Activated T-helper 2 cell treated with anti-CD3 and anti-CD28 coated beads, Interferon-gamma antibody, Interleukin-2, Interleukin-4, amounts not matched to agents 10 μg/mL and 5 μg/mL and 100 μg/mL, durations not matched to agents 14 hours and 24 hours and 36 hours (primary cell): ENCODE measurements around the gene TOLLIP. TPM values are rescaled to one million over a fixed set of nuclear protein-coding genes. Genes with fewer than 3 reads are reported as not detected.

ENCODE experiments used
- DNase-seq: peaks from one replicate; pipeline ENCODE4 v3.0.0; 2021; ENCODE audit warnings: low spot score
- H3K27ac Mint-ChIP-seq: one replicate; pipeline ENCODE4 v1.8.0; 2021; ENCODE audit warnings: mixed read lengths
- H3K27me3 Mint-ChIP-seq: one replicate; pipeline ENCODE4 v1.8.0; 2021; ENCODE audit warnings: low read depth, mixed read lengths
- H3K36me3 Mint-ChIP-seq: one replicate; pipeline ENCODE4 v1.8.0; 2021; ENCODE audit warnings: low read depth, mixed read lengths
- H3K4me1 Mint-ChIP-seq: one replicate; pipeline ENCODE4 v1.8.0; 2021; ENCODE audit warnings: low read depth, mixed read lengths
- H3K4me3 Mint-ChIP-seq: one replicate; pipeline ENCODE4 v1.8.0; 2021; ENCODE audit warnings: low read depth, mild to moderate bottlenecking, moderate library complexity, mixed read lengths
- H3K9me3 Mint-ChIP-seq: one replicate; pipeline ENCODE4 v1.8.0; 2021; ENCODE audit warnings: mixed read lengths
- intact Hi-C: fragments of 100-400 bp; cut with micrococcal nuclease; formaldehyde crosslinking; loops from one replicate; pipeline ENCODE4 v1.15.1; 2023
- total RNA-seq: library from RNA; stranded (reverse); gene quantifications from 2 replicates; pipeline ENCODE4 v1.2.3, GENCODE V29; 2022

Gene TOLLIP
- total RNA-seq, 1 donor from 2014 or later = 35.0 TPM

GRCh38 chr11:1297576-1298473 is 11.6 kb downstream of the TOLLIP start:
- no peaks in the 10 kb centered on the region for H3K36me3 Mint-ChIP-seq

GRCh38 chr11:1297011-1297575 is 12.3 kb downstream of the TOLLIP start:
- Mint-ChIP-seq H3K9me3 (no peaks in the 10 kb centered on the region), H3K4me1 (no peaks in the 10 kb centered on the region), H3K27ac (no peak overlapping the region), H3K4me3 (no peak overlapping the region), H3K27me3 (no peaks in the 10 kb centered on the region), H3K36me3 (peaks cover 3% of the 10 kb centered on the region)
- intact Hi-C loops = no loop called here
- DNase-seq = no peak

More at GRCh38 chr11:1297576-1298473, 11.6 kb downstream of the TOLLIP start:
- no peak overlapping the region for H3K4me3 Mint-ChIP-seq
- no peak for DNase-seq
- no peaks in the 10 kb centered on the region for H3K9me3 Mint-ChIP-seq
- H3K27ac Mint-ChIP-seq = no peak overlapping the region
- no peaks in the 10 kb centered on the region for H3K27me3 Mint-ChIP-seq
- H3K4me1 Mint-ChIP-seq = no peaks in the 10 kb centered on the region
- intact Hi-C loops = no loop called here

GRCh38 chr11:1296287-1296686 is 13.1 kb downstream of the TOLLIP start:
- DNase-seq = no peak
- Mint-ChIP-seq H3K4me3 (no peak overlapping the region), H3K4me1 (no peaks in the 10 kb centered on the region), H3K36me3 (peaks cover 7% of the 10 kb centered on the region), H3K27me3 (no peaks in the 10 kb centered on the region), H3K9me3 (no peaks in the 10 kb centered on the region), H3K27ac (no peak overlapping the region)
- intact Hi-C loops = no loop called here

- no peaks in the 10 kb centered on the region for H3K9me3 Mint-ChIP-seq
- H3K36me3 Mint-ChIP-seq = peaks cover 7% of the 10 kb centered on the region
- no peaks in the 10 kb centered on the region for H3K27me3 Mint-ChIP-seq
- intact Hi-C loops = no loop called here
- H3K4me1 Mint-ChIP-seq = no peaks in the 10 kb centered on the region
- no peak overlapping the region for H3K4me3 Mint-ChIP-seq
- no peak for DNase-seq
- no peak overlapping the region for H3K27ac Mint-ChIP-seq
Measured at GRCh38 chr11:1295591-1295990, 13.8 kb downstream of the TOLLIP start.

- DNase-seq = no peak
- peaks cover 7% of the 10 kb centered on the region for H3K36me3 Mint-ChIP-seq
- H3K27ac Mint-ChIP-seq = no peak overlapping the region
- intact Hi-C loops = no loop called here
- no peaks in the 10 kb centered on the region for H3K27me3 Mint-ChIP-seq
- no peaks in the 10 kb centered on the region for H3K4me1 Mint-ChIP-seq
- no peaks in the 10 kb centered on the region for H3K9me3 Mint-ChIP-seq
- H3K4me3 Mint-ChIP-seq = no peak overlapping the region
Measured at GRCh38 chr11:1295086-1295485, 14.3 kb downstream of the TOLLIP start.

GRCh38 chr11:1293619-1294015 is 15.8 kb downstream of the TOLLIP start:
- no peaks in the 10 kb centered on the region for H3K9me3 Mint-ChIP-seq
- no peak overlapping the region for H3K27ac Mint-ChIP-seq
- H3K36me3 Mint-ChIP-seq = peaks cover 20% of the 10 kb centered on the region
- no peak overlapping the region for H3K4me3 Mint-ChIP-seq
- no peaks in the 10 kb centered on the region for H3K4me1 Mint-ChIP-seq
- H3K27me3 Mint-ChIP-seq = no peaks in the 10 kb centered on the region
- intact Hi-C loops = loop anchor here (5.0 kb wide), 1 partner anchor 224 kb away; no protein-coding TSS in a partner anchor
- DNase-seq = no peak

- no peaks in the 10 kb centered on the region for H3K27me3 Mint-ChIP-seq
- H3K4me3 Mint-ChIP-seq = no peak overlapping the region
- no peaks in the 10 kb centered on the region for H3K9me3 Mint-ChIP-seq
- no peak overlapping the region for H3K27ac Mint-ChIP-seq
- no peaks in the 10 kb centered on the region for H3K4me1 Mint-ChIP-seq
- no peak for DNase-seq
- peaks cover 26% of the 10 kb centered on the region for H3K36me3 Mint-ChIP-seq
- intact Hi-C loops = loop anchor here (5.0 kb wide), 1 partner anchor 224 kb away; no protein-coding TSS in a partner anchor
Measured at GRCh38 chr11:1292644-1293618, 16.5 kb downstream of the TOLLIP start.

GRCh38 chr11:1292018-1292643 is 17.3 kb downstream of the TOLLIP start:
- Mint-ChIP-seq H3K4me3 (no peak overlapping the region), H3K9me3 (no peaks in the 10 kb centered on the region), H3K4me1 (no peaks in the 10 kb centered on the region), H3K27me3 (no peaks in the 10 kb centered on the region), H3K36me3 (peaks cover 29% of the 10 kb centered on the region), H3K27ac (no peak overlapping the region)
- intact Hi-C loops = loop anchor here (5.0 kb wide), 1 partner anchor 225 kb away; no protein-coding TSS in a partner anchor
- DNase-seq = no peak

- Mint-ChIP-seq H3K9me3 (no peaks in the 10 kb centered on the region), H3K27me3 (no peaks in the 10 kb centered on the region), H3K36me3 (peaks cover 35% of the 10 kb centered on the region), H3K27ac (no peak overlapping the region), H3K4me3 (no peak overlapping the region), H3K4me1 (no peaks in the 10 kb centered on the region)
- intact Hi-C loops = loop anchor here (5.0 kb wide), 1 partner anchor 226 kb away; no protein-coding TSS in a partner anchor
- DNase-seq = no peak
Measured at GRCh38 chr11:1291295-1292017, 18.0 kb downstream of the TOLLIP start.

- Mint-ChIP-seq H3K4me1 (no peaks in the 10 kb centered on the region), H3K4me3 (no peak overlapping the region), H3K36me3 (peaks cover 38% of the 10 kb centered on the region), H3K27ac (no peak overlapping the region), H3K27me3 (no peaks in the 10 kb centered on the region), H3K9me3 (no peaks in the 10 kb centered on the region)
- DNase-seq = no peak
- intact Hi-C loops = loop anchor here (5.0 kb wide), 1 partner anchor 227 kb away; no protein-coding TSS in a partner anchor
Measured at GRCh38 chr11:1290052-1291040, 19.1 kb downstream of the TOLLIP start.
